Activated CD4-positive, alpha-beta T cell treated with anti-CD3 and anti-CD28 coated beads, Interleukin-2, amount 50 U/mL, for 24 hours (primary cell): Measurements from ENCODE around the gene NCF4.

ENCODE experiments used
- DNase-seq, 2 donors: peaks; one replicate each; pipeline ENCODE4 v3.0.0-alpha.2; 2020; ENCODE audit warnings: low read depth in 1 of 2, low spot score in 1 of 2

Gene NCF4

DNA sequence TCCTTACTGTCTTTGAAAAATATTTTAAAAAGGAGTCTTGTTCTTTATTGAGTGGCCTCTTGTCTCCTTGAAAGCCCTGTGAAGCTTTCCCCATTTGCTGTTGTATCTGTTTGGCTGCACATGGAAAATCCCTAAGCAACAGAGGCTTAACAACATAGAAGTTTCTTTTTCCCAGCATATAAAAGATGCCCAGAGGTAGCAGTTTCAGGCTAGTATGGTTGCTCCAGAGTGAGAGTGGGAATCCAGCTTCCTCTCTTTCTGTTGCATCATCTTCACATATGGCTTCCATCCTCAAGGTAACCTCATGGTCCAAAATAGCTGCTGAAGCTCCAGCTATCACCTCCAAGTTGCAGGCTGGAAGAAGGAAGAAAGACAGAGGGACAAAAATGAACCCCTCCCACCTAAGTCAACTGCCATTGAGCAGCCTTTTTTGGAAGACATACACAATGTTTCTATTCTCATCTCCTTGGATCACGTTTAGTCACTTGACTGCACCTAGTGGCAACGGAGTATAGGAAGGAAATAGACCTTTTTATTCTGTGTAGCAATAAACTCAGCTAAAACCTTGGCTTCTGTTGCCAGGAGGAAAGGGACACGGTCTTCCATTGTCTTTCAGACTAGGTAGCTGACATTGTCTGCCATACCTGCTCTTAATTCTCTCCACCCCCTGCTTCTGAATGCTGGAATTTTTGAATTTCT lies 57.9 kb downstream of the NCF4 start:
- no peak for DNase-seq

- no peak for DNase-seq
Observed at GRCh38 chr22:36921309-36922104, 60.7 kb downstream of the NCF4 start.

- no peak for DNase-seq
Observed at GRCh38 chr22:36922105-36922608, 61.4 kb downstream of the NCF4 start.

DNA sequence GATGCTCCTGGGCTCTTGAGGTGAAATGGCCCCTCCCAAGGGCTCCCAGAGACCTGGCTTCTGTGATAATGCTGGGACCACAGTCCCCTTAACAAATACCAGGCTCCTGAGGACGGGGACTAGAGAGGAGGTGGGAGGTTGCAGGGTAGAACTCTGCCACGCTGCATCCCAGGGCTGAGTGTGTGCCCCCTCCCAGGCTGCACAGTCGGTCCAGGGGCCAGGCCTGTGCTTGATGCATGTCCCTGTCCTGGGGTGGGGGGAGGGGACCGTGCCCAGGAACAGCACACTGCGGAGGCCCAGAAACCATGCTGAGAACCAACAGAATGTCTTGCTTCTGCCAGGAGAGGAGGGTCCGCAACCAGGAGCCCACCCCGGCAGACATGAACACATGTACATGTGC lies 61.9 kb downstream of the NCF4 start:
- DNase-seq = no peak

- no peak for DNase-seq
Observed at GRCh38 chr22:36923131-36923788, 62.5 kb downstream of the NCF4 start.

GRCh38 chr22:36924151-36924698 lies 63.4 kb downstream of the NCF4 start:
- no peak for DNase-seq

DNA sequence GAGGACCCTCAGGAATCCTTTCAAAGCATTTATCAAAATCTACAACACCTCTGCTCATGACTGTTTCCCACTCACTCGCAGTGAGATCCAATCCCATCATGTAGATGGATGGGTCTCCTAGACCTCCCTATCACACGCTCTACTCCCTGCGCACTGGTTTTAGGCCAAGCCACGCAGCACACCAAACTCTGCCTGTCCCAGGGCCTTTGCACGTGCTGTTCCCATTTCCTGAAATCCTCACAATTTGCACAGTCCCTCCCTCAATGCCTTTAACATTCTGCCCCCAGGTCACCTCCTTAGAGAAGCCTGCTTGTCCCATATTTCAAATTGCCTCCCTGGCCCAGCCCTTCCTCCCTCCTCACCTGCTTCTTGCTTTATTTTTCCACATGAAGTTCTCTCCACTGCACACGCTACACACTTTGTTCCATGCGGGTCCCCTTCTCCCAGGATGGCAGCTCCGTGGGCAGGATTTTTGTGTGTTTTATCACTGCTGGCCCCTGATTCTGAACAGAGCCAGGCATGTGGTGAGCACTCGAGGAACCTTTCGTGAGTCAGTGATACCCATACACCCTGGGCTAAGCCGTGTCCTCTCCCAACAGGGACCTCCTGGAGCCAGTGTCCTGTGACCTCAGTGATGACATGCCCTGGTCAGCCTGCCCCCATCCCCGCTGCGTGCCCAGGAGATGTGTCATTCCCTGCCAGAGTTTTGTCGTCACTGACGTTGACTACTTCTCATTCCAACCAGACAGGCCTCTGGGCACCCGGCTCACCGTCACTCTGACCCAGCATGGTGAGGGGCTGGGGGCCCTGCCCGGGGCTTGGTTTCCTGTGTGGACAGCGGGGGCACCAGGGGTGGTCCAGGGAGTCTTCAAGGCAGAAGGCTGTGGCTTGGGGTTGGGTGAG lies 64.8 kb downstream of the NCF4 start:
- DNase-seq = no peak

DNA sequence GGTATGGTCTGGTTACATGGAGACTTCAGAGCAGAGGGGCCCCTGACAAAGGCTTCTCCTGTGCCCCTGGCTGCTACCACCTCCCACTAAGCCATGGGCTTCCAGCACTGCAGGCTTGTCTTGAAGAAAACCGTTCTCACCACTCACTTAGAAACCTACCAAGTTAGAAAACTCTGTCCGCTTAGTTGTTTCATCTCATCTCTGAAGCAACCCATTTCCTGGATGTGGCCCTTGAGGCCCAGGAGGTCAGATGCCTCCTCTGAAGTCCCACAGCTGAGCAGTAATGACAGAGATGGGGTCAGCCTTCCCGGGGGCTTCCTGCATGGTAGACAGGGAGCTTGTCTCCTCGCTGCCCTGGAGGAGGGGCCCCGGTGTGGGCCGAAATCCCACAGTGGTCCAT lies 65.5 kb downstream of the NCF4 start:
- no peak for DNase-seq

DNA sequence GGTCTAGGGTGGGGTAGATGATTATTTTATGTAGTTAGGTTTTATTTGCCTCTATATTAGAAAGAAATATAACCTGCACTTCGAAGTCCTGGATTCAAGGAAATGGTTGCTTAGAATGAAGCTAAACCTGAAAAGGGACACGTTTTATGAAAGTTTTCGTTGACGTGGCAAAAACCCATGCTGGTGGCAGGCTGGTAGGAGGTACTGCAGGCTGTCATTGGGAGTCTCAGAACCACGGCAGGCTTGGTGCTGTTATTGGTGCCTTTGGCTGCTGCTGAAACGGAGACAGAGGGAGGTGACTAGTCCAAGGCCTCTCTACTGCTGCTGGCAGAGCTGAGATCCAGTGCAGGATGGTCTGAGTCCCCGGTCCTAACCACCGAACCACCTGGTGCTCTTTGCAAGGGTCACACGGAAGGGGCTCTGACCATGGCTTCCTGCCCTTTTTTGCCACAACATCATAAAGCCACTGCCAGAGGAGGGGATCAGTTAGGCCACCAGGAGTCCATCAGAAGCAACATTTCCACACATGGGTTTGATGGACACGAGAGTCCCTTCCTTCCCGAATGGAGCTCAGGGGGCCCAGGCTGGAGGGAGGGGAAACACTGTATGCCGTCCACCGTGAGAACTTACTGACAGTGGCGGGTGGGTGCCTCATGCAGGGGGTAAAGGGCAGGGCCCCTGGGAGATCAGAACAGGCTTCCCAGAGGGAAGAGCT lies 66.1 kb downstream of the NCF4 start:
- DNase-seq = no peak
